ENCODE measurements around the gene C19orf44. TPM values are rescaled to one million over a fixed set of nuclear protein-coding genes. Genes with fewer than 3 reads are reported as not detected.
"Not testable (repeated sequence)": the region's sequence is repeated elsewhere in the genome, so short reads cannot be mapped to it uniquely, and the experiment has no call there.

The C19orf44 gene
- total RNA-seq, result 1 to 10 TPM; 2.7 to 3.0 TPM

GRCh38 chr19:16495982-16496612 is at the start of gene C19orf44, which contains the start of gene CALR3:
TSS of gene C19orf44 (plus strand) at chr19:16496394. CDS start at chr19:16500793, 4,399 bp downstream.
TSS of gene CALR3 (minus strand) at chr19:16496167. CDS start at chr19:16496129, 38 bp downstream.
- H3K4me1 Mint-ChIP-seq, result peaks cover 5% of the 10 kb centered on the region
- H3K4me3 Mint-ChIP-seq, result peak within 1 kb of the TSS; percentile 98
- peak; percentile 99 for DNase-seq
- H3K36me3 Mint-ChIP-seq, result no peaks in the 10 kb centered on the region
- peak within 1 kb of the TSS; percentile 78 for H3K27ac Mint-ChIP-seq
- no peaks in the 10 kb centered on the region for H3K9me3 Mint-ChIP-seq
- H3K27me3 Mint-ChIP-seq, result no peaks in the 10 kb centered on the region

DNA sequence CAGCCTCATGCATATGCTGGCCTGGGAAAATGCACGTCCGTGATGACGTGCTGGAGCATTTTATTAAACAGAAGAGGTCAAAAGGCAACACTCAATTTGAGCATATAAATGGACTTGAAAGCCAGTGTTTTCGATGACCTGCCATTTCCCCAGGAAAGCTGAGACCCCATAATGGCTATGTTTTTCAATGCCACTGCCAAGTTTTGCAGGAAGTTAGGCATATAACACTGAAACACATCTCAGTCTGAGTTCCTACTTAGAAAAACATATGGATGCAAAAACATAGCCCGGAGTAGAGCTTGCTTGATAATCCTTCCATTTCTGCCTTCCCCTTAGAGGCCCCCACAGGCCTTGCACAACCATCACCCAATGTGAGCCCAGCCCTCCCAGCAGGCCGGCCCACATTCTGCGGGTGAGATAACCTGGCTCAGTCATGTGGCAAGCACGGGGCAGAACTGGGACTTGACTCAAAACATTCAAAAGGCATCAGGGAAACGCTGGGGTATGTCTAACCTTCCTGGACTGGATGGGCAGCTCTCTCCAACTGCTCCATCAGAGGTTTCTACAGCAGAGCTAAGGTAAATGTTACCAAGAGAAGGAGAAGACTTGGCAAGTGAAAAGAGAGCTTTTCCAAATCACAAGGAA is 49.3 kb upstream of the C19orf44 start:
- H3K27me3 Mint-ChIP-seq, result no peaks in the 10 kb centered on the region
- peak; percentile 56 for DNase-seq
- H3K4me1 Mint-ChIP-seq, result peaks cover 52% of the 10 kb centered on the region
- peaks cover 6% of the 10 kb centered on the region for H3K9me3 Mint-ChIP-seq
- H3K36me3 Mint-ChIP-seq, result peaks cover 11% of the 10 kb centered on the region
- H3K27ac Mint-ChIP-seq, result peak overlapping the region; percentile 43
- H3K4me3 Mint-ChIP-seq, result no peak overlapping the region

DNA sequence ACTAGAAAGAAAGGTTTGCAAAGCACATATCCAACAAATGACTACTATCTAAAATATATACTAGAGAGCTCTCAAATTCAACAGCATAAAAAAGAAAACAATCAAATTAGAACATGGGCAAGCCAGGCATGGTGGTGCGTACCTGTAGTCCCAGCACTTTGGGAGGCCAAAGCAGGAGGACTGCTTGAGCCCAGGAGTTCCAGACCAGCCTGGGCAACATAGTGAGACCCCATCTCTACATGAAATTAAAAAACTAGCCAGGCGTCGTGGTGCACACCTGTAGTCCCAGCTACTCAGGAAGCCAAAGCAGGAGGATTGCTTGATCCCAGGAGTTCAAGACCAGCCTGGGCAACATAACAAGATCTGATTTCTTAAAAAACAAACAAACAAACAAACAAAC is 47.3 kb upstream of the C19orf44 start:
- Mint-ChIP-seq H3K36me3 (peaks cover 11% of the 10 kb centered on the region), H3K4me1 (peaks cover 50% of the 10 kb centered on the region), H3K27ac (peak overlapping the region; percentile 70)
- H3K27me3 Mint-ChIP-seq, DNase-seq, H3K4me3 Mint-ChIP-seq, H3K9me3 Mint-ChIP-seq: not testable (repeated sequence)

DNA sequence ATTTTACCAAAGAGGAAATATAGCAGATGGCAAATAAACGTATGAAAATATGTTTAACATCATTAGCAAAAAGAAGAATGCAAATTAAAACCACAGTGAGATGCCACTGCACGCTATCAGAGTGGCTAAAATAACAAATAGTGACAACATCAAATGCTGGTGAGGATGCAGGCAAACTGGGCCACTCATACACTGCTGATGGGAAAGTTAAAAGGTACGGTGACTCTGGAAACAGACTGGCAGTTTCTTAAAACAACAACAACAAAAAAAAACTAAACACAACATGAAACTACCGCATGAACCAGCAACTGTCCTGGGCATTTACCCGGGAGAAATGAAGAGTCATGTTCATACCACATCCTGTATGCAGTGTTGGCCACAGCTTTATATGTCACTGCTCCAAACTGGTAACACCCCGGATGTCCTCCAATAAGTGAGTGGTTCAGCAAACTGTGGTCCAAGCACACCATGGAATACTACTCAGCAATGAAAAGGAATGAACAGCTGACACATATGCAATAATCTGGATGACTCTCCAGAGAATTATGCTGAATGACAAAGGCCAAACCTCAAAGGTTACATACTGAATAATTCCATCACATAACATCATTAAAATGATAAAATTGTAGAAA is 46.7 kb upstream of the C19orf44 start:
- no peak overlapping the region for H3K4me3 Mint-ChIP-seq
- peak overlapping the region; percentile 70 for H3K27ac Mint-ChIP-seq
- peaks cover 11% of the 10 kb centered on the region for H3K36me3 Mint-ChIP-seq
- H3K27me3 Mint-ChIP-seq, result no peaks in the 10 kb centered on the region
- peaks cover 6% of the 10 kb centered on the region for H3K9me3 Mint-ChIP-seq
- peaks cover 45% of the 10 kb centered on the region for H3K4me1 Mint-ChIP-seq
- peak; percentile 7 for DNase-seq

GRCh38 chr19:16452325-16452724 is 43.9 kb upstream of the C19orf44 start:
- H3K36me3 Mint-ChIP-seq, result peaks cover 14% of the 10 kb centered on the region
- H3K9me3 Mint-ChIP-seq, result peaks cover 6% of the 10 kb centered on the region
- DNase-seq, result no peak
- no peaks in the 10 kb centered on the region for H3K27me3 Mint-ChIP-seq
- peaks cover 29% of the 10 kb centered on the region for H3K4me1 Mint-ChIP-seq
- H3K4me3 Mint-ChIP-seq, result no peak overlapping the region
- H3K27ac Mint-ChIP-seq, result no peak overlapping the region

DNA sequence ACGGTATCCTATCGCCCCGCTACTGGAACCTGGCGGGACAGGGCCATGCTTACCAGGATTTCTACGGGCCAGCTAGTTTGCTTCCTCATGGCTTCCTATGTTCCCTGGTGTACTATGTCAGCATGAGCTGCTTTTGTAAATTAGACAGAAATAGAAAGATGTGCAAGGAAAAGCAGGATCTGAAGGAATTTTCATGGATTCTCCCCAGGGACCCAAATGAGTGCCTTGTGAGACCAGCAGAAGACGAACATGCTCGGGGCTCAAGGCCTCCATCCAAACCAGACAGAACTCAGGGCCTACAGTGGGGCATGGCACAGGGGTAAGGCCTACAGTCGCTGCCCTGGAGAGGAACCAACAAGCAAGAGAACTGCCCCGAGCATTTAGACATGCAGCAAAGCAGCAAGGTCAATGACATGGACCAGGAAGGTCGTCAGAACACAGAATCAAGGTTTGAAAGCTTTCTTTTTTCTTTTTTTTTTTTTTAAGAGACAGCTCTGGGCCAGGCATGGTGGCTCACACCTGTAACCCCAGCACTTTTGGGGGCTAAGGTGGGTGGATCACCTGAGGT is 41.8 kb upstream of the C19orf44 start:
- no peak for DNase-seq
- peaks cover 36% of the 10 kb centered on the region for H3K4me1 Mint-ChIP-seq
- H3K9me3 Mint-ChIP-seq, result peaks cover 4% of the 10 kb centered on the region
- no peak overlapping the region for H3K4me3 Mint-ChIP-seq
- peaks cover 9% of the 10 kb centered on the region for H3K36me3 Mint-ChIP-seq
- no peaks in the 10 kb centered on the region for H3K27me3 Mint-ChIP-seq
- no peak overlapping the region for H3K27ac Mint-ChIP-seq

- DNase-seq, result no peak
- Mint-ChIP-seq H3K4me3 (no peak overlapping the region), H3K9me3 (no peaks in the 10 kb centered on the region), H3K4me1 (peaks cover 37% of the 10 kb centered on the region), H3K36me3 (peaks cover 4% of the 10 kb centered on the region), H3K27ac (no peak overlapping the region), H3K27me3 (no peaks in the 10 kb centered on the region)
Observed at GRCh38 chr19:16455489-16455888, 40.7 kb upstream of the C19orf44 start.

- Mint-ChIP-seq H3K27me3 (no peaks in the 10 kb centered on the region), H3K4me1 (peaks cover 39% of the 10 kb centered on the region), H3K36me3 (peaks cover 4% of the 10 kb centered on the region), H3K27ac (peak overlapping the region; percentile 40), H3K9me3 (no peaks in the 10 kb centered on the region), H3K4me3 (peak overlapping the region; percentile 12)
- DNase-seq, result no peak
Observed at GRCh38 chr19:16456652-16457194, 39.5 kb upstream of the C19orf44 start.

DNA sequence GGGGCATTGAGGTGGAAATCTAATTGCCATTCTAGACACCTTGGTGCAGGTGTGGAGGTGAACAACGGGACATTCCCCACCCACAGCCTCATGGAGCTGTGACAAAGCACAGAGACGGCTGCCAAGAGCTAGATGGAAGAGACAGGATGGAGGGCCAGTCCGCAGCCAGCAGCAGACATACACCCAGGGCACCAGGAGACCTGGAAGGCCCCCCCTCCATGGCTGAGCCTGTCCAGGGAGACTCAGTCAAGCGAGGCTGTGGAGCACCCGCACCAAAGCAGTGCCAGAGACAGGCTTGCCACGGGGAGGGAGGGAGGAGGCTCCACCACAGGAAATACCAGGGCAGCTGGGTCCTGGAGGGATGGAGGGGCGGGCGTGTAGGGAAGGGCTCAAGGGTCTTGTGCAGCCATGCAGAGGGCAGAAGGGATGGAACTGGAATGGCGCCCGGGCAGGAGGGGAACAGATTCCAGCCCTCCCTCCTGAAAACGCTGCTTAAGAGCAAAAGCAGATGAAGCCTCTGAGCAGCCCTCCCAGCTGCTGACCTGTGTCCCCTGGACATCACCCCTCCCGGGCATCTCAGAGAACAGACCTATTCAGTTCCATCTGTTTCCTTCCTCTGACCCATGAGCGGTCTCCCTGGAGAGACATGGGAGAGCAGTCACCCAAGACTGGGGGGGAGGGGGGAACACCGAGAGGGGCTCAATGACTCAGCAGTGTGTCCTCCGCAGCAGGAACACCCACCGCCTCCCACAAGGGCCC is 38.8 kb upstream of the C19orf44 start:
- Mint-ChIP-seq H3K36me3 (peaks cover 4% of the 10 kb centered on the region), H3K4me3 (peak overlapping the region; percentile 6), H3K4me1 (peaks cover 40% of the 10 kb centered on the region), H3K27ac (peak overlapping the region; percentile 40), H3K27me3 (no peaks in the 10 kb centered on the region), H3K9me3 (no peaks in the 10 kb centered on the region)
- DNase-seq, result peak; percentile 9

- H3K27ac Mint-ChIP-seq, result no peak overlapping the region
Observed at GRCh38 chr19:16457954-16458331, 38.3 kb upstream of the C19orf44 start.

DNA sequence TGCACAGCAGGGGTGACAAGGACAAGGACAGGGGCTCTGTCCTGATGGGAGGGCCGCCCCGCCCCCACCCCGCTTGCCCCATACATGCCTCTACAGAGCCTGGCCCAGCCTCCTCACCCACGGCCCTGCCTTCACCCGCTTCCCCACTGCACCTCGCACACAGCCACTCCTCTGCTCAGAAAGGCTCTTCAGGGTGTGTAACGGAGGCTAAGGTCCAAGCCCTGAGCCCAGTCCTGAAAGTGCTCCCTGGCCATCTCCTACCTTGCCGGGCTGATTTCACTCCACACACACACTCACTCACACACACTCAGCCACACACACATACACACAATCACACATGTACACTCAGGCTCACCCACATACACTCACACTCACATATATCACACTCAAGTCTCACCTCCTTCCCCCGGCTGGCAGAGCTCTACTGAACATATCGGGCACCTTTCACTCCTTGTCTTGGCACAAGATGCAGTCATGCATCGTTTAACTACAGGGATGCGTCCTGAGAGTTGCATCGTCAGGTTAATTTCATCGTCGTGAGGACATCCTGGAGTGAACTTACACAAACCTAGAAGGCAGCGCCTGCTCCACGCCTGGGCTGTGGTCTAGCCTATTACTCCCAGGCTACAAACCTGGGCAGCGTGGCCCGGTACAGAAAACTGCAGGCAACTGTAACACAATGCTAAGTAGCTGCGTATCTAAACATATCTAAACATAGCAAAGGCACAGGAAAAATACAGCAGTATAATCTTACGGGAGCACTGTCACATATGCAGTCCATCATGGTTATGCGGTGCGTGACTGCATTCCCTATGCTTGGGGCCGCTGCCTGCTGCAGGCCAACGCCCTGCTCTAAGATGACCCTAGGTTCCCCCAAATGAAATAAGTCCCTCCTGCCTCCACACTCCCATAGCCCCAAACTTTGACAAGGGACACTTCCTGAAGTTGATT is 37.5 kb upstream of the C19orf44 start:
- Mint-ChIP-seq H3K9me3 (no peaks in the 10 kb centered on the region), H3K36me3 (peaks cover 4% of the 10 kb centered on the region), H3K27ac (no peak overlapping the region), H3K4me3 (no peak overlapping the region), H3K4me1 (peaks cover 46% of the 10 kb centered on the region), H3K27me3 (no peaks in the 10 kb centered on the region)
- DNase-seq, result no peak

More at GRCh38 chr19:16457954-16458331, 38.3 kb upstream of the C19orf44 start:
- H3K4me1 Mint-ChIP-seq, result peaks cover 40% of the 10 kb centered on the region
- peaks cover 4% of the 10 kb centered on the region for H3K36me3 Mint-ChIP-seq
- DNase-seq, result no peak
- no peak overlapping the region for H3K4me3 Mint-ChIP-seq
- no peaks in the 10 kb centered on the region for H3K27me3 Mint-ChIP-seq
- no peaks in the 10 kb centered on the region for H3K9me3 Mint-ChIP-seq

DNA sequence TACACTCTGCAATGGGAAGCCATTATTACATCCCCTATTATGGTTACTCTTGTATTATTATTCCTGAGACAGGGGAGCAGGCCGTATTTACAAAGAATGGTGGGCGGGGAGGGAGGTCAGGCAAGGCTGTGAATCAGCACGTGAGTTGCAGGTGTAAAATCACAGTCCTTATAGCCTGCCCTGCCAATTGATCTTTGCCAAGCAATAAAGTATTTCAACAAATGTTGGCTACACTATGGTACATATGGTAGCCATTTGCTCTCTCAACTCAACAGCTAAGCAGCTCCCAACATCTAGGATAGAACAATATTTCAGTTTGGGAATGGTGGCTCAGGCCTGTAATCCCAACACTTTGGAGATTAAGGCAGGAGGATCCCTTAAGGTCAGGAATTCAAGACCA is 36.5 kb upstream of the C19orf44 start:
- Mint-ChIP-seq H3K9me3 (no peaks in the 10 kb centered on the region), H3K4me3 (no peak overlapping the region), H3K36me3 (peaks cover 4% of the 10 kb centered on the region), H3K27ac (no peak overlapping the region), H3K4me1 (peaks cover 50% of the 10 kb centered on the region), H3K27me3 (no peaks in the 10 kb centered on the region)
- no peak for DNase-seq

GRCh38 chr19:16460454-16460853 is 35.7 kb upstream of the C19orf44 start:
- Mint-ChIP-seq H3K4me3 (no peak overlapping the region), H3K27me3 (no peaks in the 10 kb centered on the region), H3K27ac (no peak overlapping the region), H3K9me3 (no peaks in the 10 kb centered on the region), H3K4me1 (peaks cover 50% of the 10 kb centered on the region), H3K36me3 (peaks cover 4% of the 10 kb centered on the region)
- DNase-seq, result no peak

Data from activated naive CD8-positive, alpha-beta T cell treated with anti-CD3 and anti-CD28 coated beads for 36 hours (primary cell).